SJSA1 (cell line): ENCODE measurements around the gene GPR39. TPM values are rescaled to one million over a fixed set of nuclear protein-coding genes. Genes with fewer than 3 reads are reported as not detected.
"Not testable (repeated sequence)": the region's sequence is repeated elsewhere in the genome, so short reads cannot be mapped to it uniquely, and the experiment has no call there.

Experiments
- DNase-seq, 2 experiments: peaks; one replicate each; pipeline ENCODE4 v3.0.0-alpha.2; 2015 to 2020; ENCODE audit warnings: low spot score in 2 of 2, low read depth in 1 of 2
- H3K27ac ChIP-seq: fragments of 250-450 bp; sonication (Bioruptor Pico); 2 replicates; pipeline ENCODE4 v1.5.1; 2020; ENCODE audit warnings: mild to moderate bottlenecking, moderate library complexity
- H3K27me3 ChIP-seq: fragments of 250-450 bp; sonication (Bioruptor Pico); replicated peaks from 2 replicates; pipeline ENCODE4 v1.5.1; 2020; ENCODE audit warnings: mild to moderate bottlenecking, moderate library complexity
- H3K36me3 ChIP-seq: fragments of 250-450 bp; sonication (Bioruptor Pico); 2 replicates; pipeline ENCODE4 v1.5.1; 2020; ENCODE audit warnings: mild to moderate bottlenecking
- H3K4me1 ChIP-seq: fragments of 250-450 bp; sonication (Bioruptor Pico); replicated peaks from 2 replicates; pipeline ENCODE4 v1.6.1; 2021; ENCODE audit warnings: mild to moderate bottlenecking
- H3K4me3 ChIP-seq: fragments of 250-450 bp; sonication (Bioruptor Pico); 2 replicates; pipeline ENCODE4 v1.5.1; 2020; ENCODE audit warnings: mild to moderate bottlenecking
- H3K9me3 ChIP-seq: fragments of 250-450 bp; sonication (Bioruptor Pico); replicated peaks from 2 replicates; pipeline ENCODE4 v1.5.1; 2020; ENCODE audit warnings: mild to moderate bottlenecking
- total RNA-seq: library from RNA; depleted of rRNA; stranded (reverse); fragments of >200 nt; shearing (Covaris generic); gene quantifications from 2 replicates; pipeline ENCODE4 v1.2.3, GENCODE V29; 2014

Gene GPR39
- total RNA-seq, 1 experiment from 2014 or later, result 2.6 TPM

DNA sequence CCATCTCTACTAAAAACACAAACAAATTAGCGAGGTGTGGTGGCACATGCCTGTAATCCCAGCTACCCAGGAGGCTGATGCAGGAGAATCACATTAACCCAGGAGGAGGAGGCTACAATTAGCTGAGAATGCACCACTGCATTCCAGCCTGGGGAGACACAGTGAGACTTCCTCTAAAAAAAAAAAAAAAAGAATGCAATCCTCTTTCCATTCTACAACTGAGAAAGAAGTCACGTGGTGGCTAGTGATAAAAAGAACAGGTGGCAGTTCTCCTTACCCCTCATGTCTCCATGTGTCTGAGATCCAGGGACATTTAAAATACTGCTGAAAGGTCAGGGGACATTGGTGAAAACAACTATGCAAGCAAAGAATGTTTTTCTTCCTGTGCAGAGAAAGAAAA is 24.4 kb upstream of the GPR39 start:
- Histone ChIP-seq H3K27ac (no peak overlapping the region), H3K4me1 (no peaks in the 10 kb centered on the region), H3K4me3 (no peak overlapping the region), H3K27me3 (0 out of 2 replicates have a peak, but pooled peaks cover 4% of the 10 kb centered on the region), H3K9me3 (no peaks in the 10 kb centered on the region), H3K36me3 (no peaks in the 10 kb centered on the region)
- no peak for DNase-seq

DNA sequence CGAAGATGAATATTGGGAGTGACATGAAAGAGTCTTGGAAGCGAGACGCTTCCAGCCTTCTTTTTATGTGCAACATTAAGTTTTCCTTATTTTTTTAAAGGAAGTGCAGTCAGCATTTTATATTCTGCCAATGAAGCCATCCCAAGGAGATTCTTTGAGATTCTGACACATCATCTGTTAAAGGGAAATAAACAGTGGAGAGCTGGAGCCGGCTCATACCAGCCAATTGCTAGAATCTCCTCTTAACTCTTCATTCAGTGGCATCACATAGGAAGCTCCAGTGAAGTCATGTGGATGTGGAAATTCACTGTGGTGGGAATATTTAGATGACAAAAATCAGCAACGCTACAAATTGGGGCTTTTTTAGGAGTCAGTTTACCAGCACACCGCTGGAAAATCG is 23.7 kb upstream of the GPR39 start:
- Histone ChIP-seq H3K4me1 (no peaks in the 10 kb centered on the region), H3K9me3 (no peaks in the 10 kb centered on the region), H3K4me3 (no peak overlapping the region), H3K36me3 (no peaks in the 10 kb centered on the region), H3K27ac (no peak overlapping the region), H3K27me3 (0 out of 2 replicates have a peak, but pooled peaks cover 4% of the 10 kb centered on the region)
- DNase-seq, result no peak

DNA sequence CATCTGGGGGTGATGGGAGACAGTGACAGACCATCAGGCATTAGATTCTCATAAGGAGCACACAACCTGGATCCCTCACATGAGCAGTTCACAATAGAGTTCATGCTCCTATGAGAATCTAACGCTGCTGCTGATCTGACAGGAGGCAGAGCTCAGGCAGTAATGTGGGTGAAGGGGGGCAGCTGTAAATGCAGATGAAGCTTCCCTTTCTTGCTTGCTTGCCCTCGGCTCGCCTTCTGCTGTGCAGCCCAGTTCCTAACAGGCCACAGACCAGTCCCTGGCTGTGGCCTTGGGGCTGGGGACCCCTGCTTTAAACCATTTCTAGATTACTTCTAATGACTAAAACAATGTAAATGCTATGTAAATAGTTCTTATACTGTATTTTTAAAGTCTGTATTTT is 19.6 kb upstream of the GPR39 start:
- not testable (repeated sequence) for DNase-seq, H3K27ac ChIP-seq, H3K36me3 ChIP-seq, H3K4me1 ChIP-seq, H3K4me3 ChIP-seq, H3K9me3 ChIP-seq, H3K27me3 ChIP-seq

DNA sequence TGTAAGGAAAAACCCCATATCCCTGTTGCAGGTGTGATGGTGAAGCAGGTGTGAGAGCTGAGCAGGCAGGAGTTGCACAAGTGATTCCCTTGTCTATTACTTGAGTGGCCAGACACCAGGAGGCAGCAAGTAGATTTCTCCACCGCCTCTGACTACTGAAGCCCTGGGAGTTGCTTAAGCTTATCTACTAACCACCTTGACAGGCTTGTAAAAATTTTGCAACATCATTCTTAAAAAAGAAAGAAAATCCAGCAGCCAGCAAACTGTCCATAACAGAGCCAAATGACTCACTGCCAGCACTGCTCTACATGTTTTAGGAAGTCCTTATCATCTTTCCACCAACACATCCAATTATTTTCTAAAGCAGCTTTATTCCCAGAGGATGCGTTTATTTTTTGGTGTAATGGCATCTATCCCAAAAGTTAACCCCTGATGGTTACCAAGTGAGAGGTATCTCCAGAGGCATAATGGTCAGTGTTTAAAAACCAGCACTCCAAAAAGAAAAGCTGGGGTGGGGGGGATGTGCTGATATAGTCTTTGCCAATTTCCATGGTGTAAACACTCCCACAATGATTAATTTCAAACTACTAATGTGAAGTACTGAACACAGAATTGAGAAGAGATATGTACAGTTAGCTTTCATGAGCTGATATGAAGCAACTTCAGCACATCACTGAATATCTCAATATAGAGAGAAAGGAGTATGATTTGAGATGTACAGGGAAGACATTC is 16.3 kb upstream of the GPR39 start:
- Histone ChIP-seq H3K27me3 (no peaks in the 10 kb centered on the region), H3K4me1 (no peaks in the 10 kb centered on the region), H3K27ac (no peak overlapping the region), H3K36me3 (no peaks in the 10 kb centered on the region), H3K4me3 (no peak overlapping the region), H3K9me3 (no peaks in the 10 kb centered on the region)
- DNase-seq, result no peak

DNA sequence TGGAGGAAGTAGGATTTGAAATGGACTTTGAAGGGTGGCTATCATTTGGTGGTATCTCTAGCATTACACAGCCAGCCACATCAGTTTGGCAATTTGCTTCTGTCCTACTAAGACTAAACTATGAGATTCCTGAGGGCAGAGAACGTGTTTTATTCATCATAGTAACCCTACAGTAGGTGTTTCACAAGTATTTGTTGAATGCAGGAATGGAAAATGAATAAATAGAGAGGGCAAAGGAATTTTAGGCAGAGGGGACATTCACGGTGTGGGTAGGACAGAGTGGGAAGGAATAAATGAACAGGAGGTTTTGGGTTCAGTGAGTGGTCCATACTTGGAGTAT is 15.7 kb upstream of the GPR39 start:
- no peak for DNase-seq
- Histone ChIP-seq H3K9me3 (no peaks in the 10 kb centered on the region), H3K27ac (no peak overlapping the region)

DNA sequence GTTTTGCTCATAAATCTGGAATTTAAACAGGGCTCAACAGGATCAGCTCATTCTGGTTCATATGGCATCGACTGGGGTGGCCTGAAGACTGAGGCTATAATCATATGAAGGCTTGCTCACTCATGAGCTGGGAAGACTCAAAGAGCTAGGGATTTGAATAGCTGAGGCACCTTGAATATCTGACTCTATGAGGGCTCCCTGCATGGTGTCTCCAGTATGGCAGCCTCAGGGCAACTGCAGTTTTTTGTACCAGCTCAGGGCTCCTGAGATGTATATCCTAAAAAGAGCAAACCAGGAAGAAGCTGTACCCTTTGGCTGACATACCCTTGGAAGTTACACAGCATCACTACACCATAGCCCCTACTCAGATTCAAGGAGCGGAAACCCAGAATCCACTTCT is 15.3 kb upstream of the GPR39 start:
- no peaks in the 10 kb centered on the region for H3K9me3 ChIP-seq
- H3K27me3 ChIP-seq, result no peaks in the 10 kb centered on the region
- H3K4me3 ChIP-seq, result no peak overlapping the region
- no peaks in the 10 kb centered on the region for H3K36me3 ChIP-seq
- no peaks in the 10 kb centered on the region for H3K4me1 ChIP-seq
- no peak for DNase-seq
- H3K27ac ChIP-seq, result no peak overlapping the region

More for the DNA sequence above, 15.7 kb upstream of the GPR39 start:
- no peaks in the 10 kb centered on the region for H3K36me3 ChIP-seq
- H3K4me3 ChIP-seq, result no peak overlapping the region
- no peaks in the 10 kb centered on the region for H3K4me1 ChIP-seq
- no peaks in the 10 kb centered on the region for H3K27me3 ChIP-seq

DNA sequence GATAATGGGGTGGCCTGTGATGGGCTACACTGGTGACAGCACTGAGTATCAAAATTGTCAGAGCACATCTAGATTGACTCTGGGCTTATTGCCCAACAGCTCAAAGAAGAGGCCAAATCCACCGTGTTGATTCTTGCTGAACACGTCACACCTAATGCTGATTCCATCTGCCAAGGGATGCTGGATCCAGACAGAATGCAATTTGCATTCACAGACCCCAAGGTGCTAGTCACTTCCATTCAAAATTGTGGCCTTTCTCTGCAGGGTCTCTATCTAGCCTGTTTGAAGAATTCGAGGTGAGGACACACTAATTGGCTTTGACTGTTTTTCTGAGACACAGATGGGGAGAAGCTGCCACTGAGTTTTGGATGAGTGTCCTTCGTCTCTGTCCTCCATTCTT is 13.5 kb upstream of the GPR39 start:
- H3K27ac ChIP-seq, result no peak overlapping the region
- H3K27me3 ChIP-seq, result no peaks in the 10 kb centered on the region
- H3K9me3 ChIP-seq, result no peaks in the 10 kb centered on the region
- H3K4me1 ChIP-seq, result peaks cover 7% of the 10 kb centered on the region; the same call in 1 of the 2 replicates
- H3K4me3 ChIP-seq, result no peak overlapping the region
- no peaks in the 10 kb centered on the region for H3K36me3 ChIP-seq
- DNase-seq, result no peak

DNA sequence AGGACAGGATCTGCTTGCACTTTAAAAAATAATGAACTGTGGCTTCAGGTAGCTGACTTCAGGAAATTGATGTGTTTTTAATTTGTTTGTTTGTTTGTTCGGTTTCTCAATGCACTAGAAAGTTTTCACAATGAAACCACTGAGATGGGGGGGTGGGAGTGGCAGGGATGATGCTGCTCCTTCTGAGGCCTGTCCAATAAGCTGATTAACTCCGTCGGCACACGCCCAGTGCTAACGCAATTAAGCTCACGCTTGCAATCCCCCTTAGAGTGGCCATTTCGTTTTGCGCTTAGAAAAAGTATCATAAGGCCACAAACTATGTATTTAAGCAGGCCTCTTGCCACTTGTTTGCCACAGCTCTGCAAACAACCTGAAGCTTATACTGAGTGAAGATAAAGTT is 12.5 kb upstream of the GPR39 start:
- no peak overlapping the region for H3K4me3 ChIP-seq
- no peak overlapping the region for H3K27ac ChIP-seq
- H3K27me3 ChIP-seq, result no peaks in the 10 kb centered on the region
- H3K4me1 ChIP-seq, result peaks cover 7% of the 10 kb centered on the region; the same call in 1 of the 2 replicates
- no peaks in the 10 kb centered on the region for H3K36me3 ChIP-seq
- no peaks in the 10 kb centered on the region for H3K9me3 ChIP-seq
- no peak for DNase-seq

DNA sequence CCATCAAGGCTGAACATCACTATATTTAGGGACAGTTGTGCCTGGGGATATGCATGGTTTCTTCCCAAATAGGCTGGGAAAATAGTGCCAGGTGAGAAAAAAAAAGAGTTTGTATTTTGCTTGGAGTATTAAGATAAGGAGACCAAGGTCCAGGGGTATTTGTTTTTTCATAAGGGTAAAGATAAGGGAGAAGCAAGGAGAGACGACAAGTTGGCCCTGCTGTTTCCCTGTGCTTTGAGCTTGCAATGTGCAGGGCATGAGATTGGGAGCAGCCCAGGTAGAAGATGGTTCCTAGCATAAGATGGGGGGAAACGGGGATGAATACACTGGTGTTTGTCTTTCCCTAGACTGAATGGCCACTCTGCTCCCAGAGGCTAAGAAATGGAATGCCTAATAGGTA is 8.8 kb upstream of the GPR39 start:
- DNase-seq, result no peak
- H3K4me3 ChIP-seq, result no peak overlapping the region
- H3K27ac ChIP-seq, result no peak overlapping the region
- no peaks in the 10 kb centered on the region for H3K36me3 ChIP-seq
- H3K9me3 ChIP-seq, result no peaks in the 10 kb centered on the region
- H3K27me3 ChIP-seq, result no peaks in the 10 kb centered on the region
- H3K4me1 ChIP-seq, result peaks cover 7% of the 10 kb centered on the region; the same call in 1 of the 2 replicates

DNA sequence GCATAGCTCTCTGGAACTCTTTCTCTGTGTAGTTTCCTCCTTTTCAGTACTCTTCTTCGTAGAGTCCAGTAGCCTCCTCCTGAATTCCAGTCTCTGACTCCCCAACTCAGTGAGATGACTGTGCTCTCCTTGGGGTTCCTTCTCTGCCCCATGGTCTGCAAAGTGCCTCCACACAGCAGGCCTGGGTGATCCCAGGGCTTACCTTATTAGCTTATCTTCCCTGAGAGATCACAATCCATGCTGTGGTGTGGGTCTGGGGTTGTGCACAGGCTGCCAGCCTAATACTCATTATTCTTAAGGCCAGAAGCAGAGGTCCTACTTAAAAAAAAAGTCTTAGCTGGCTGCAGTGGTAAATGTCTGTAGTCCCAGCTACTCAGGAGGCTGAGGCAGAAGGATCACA is 4.6 kb upstream of the GPR39 start:
- Histone ChIP-seq H3K4me1 (peaks cover 22% of the 10 kb centered on the region), H3K36me3 (no peaks in the 10 kb centered on the region), H3K27me3 (no peaks in the 10 kb centered on the region), H3K4me3 (no peak overlapping the region), H3K27ac (no peak overlapping the region), H3K9me3 (no peaks in the 10 kb centered on the region)
- no peak for DNase-seq

DNA sequence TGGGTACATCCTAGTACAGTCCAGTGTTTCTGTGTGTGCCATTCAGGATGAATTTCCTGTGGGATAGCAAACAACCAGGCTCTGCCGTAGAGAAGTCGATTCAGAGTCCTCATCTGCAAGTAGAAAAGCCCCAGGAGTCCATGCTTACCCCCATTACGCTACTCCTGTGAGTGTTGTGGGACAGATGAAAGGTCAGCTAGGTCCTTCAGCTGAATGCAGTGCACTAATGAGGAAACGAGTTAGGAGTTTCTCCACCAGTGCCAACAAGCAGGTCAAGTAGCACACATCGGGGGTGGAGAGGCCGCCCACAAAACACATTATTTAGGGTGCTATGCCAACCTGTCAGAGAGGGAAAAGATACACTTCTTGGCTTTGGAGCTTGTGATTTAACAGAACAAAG is 2.5 kb upstream of the GPR39 start:
- no peak overlapping the region for H3K27ac ChIP-seq
- peaks cover 28% of the 10 kb centered on the region for H3K4me1 ChIP-seq
- H3K27me3 ChIP-seq, result no peaks in the 10 kb centered on the region
- no peak overlapping the region for H3K4me3 ChIP-seq
- no peaks in the 10 kb centered on the region for H3K9me3 ChIP-seq
- DNase-seq, result no peak
- H3K36me3 ChIP-seq, result no peaks in the 10 kb centered on the region

DNA sequence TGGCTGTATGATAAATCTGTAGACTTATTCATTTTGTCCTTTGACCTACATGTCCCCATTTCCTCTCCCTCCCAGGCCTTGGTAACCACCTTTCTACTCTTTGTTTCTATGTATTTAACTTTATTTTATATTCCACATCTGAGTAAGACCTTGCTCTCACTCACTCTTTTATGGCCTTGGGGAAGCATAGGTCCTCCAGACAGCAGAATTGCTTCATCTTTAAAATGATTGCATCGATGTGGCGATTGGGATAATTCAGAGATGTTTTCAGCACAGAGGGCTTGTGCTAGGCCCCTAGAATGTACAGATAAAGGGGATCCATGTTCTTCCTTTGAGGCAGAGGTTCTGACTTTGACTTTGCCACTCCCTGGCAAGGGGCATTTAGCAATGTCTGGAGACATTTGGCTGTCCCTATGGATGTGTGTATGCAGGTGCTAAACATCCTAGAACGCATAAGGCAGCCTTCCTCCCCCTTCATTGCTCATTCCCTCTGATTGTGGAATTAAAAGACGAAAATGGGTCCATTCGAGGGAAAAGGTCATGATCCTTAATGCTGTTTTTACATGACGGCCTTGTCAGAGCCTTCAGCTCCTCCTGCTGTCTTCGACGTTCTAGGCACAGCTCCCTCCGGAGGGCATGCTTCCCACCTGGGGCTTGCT is 1.2 kb upstream of the GPR39 start:
- no peaks in the 10 kb centered on the region for H3K36me3 ChIP-seq
- no peaks in the 10 kb centered on the region for H3K9me3 ChIP-seq
- H3K27ac ChIP-seq, result peak overlapping the region; percentile 91
- DNase-seq, result no peak
- H3K4me3 ChIP-seq, result peak overlapping the region; percentile 50
- H3K27me3 ChIP-seq, result no peaks in the 10 kb centered on the region
- peaks cover 28% of the 10 kb centered on the region for H3K4me1 ChIP-seq

DNA sequence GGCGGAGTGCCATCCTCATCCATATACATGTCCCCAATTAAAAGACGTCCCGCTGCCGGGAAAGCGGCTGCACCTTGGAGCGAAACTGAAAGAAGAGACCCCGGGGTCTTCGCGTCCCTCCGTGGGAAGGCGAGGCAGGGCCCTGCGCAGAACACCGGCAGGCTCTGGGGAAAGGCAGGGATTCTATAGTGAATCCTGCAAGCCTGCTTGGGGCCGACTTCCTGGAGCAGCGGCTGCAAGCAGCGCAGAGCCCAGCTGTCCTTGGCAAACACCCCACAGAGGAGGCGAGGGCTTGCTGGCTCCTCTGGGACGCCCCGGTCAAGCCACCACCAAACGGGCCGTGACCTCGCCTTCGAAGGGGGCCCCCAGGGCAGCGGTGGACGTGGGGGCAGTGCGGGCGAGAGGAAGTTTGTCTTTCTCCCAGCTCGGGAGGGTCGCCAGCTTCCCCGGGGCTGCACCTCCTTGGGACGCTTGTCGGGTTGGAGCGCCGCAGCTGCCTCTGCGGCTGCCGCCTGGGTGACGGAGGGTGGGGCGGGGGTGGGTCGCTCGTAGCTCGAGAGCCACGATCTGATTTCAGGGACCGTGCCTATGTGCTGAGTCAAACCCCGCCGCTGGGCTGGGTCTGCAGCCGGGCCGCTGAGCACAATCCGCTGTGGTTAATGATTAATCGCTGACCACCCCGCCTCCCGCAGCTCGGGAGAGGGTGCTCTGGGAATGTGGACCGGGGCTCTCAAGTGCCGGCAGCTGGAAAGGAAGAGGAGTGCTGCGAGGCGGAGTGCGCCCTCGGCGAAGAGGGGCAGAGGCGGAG is 486 bp upstream of the GPR39 start:
- peaks cover 33% of the 10 kb centered on the region for H3K4me1 ChIP-seq
- DNase-seq, result peak; percentile 97 to 98
- no peaks in the 10 kb centered on the region for H3K9me3 ChIP-seq
- no peaks in the 10 kb centered on the region for H3K36me3 ChIP-seq
- no peaks in the 10 kb centered on the region for H3K27me3 ChIP-seq
- peak overlapping the region; percentile 50 for H3K4me3 ChIP-seq
- H3K27ac ChIP-seq, result peak overlapping the region; percentile 91

DNA sequence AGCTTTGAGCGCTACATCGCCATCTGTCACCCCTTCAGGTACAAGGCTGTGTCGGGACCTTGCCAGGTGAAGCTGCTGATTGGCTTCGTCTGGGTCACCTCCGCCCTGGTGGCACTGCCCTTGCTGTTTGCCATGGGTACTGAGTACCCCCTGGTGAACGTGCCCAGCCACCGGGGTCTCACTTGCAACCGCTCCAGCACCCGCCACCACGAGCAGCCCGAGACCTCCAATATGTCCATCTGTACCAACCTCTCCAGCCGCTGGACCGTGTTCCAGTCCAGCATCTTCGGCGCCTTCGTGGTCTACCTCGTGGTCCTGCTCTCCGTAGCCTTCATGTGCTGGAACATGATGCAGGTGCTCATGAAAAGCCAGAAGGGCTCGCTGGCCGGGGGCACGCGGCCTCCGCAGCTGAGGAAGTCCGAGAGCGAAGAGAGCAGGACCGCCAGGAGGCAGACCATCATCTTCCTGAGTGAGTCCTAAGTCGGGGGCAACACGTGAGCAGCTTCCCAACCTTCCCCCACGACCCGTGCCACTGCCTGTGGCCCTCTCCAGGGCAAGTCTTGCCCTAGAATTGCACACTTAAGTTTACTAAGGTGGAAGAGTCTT is 928 bp downstream of the GPR39 start:
- no peak overlapping the region for H3K27ac ChIP-seq
- no peaks in the 10 kb centered on the region for H3K27me3 ChIP-seq
- DNase-seq, result no peak
- H3K36me3 ChIP-seq, result no peaks in the 10 kb centered on the region
- no peak overlapping the region for H3K4me3 ChIP-seq
- H3K4me1 ChIP-seq, result peaks cover 33% of the 10 kb centered on the region
- H3K9me3 ChIP-seq, result no peaks in the 10 kb centered on the region
